ENCODE results near the gene MKX.

MKX gene

GRCh38 chr10:27745732-27746396, at the start of gene MKX:
TSS of gene MKX (minus strand) at chr10:27745819. CDS start at chr10:27743415, 2,404 bp downstream.
- peak; percentile 74 for DNase-seq

GRCh38 chr10:27794157-27794556, 48.5 kb upstream of the MKX start:
- DNase-seq, result no peak

- no peak for DNase-seq
Measured at GRCh38 chr10:27792216-27792615, 46.6 kb upstream of the MKX start.

GRCh38 chr10:27784272-27784671, 38.7 kb upstream of the MKX start:
- no peak for DNase-seq

- no peak for DNase-seq
Measured at GRCh38 chr10:27783660-27784059, 38.0 kb upstream of the MKX start.

GRCh38 chr10:27779462-27780015, 33.9 kb upstream of the MKX start:
- no peak for DNase-seq

GRCh38 chr10:27774831-27775230, 29.2 kb upstream of the MKX start:
- no peak for DNase-seq

GRCh38 chr10:27771231-27771630, 25.6 kb upstream of the MKX start:
- no peak for DNase-seq

GRCh38 chr10:27770181-27770580, 24.6 kb upstream of the MKX start:
- no peak for DNase-seq

GRCh38 chr10:27760867-27761266, 15.2 kb upstream of the MKX start:
- no peak for DNase-seq

- DNase-seq, result no peak
Measured at GRCh38 chr10:27759483-27760272, 14.1 kb upstream of the MKX start.

GRCh38 chr10:27752673-27753237, 7.1 kb upstream of the MKX start:
- DNase-seq, result no peak

- no peak for DNase-seq
Measured at GRCh38 chr10:27748601-27749000, 3.0 kb upstream of the MKX start.

- no peak for DNase-seq
Measured at GRCh38 chr10:27747096-27747451, 1.5 kb upstream of the MKX start.

- no peak for DNase-seq
Measured at GRCh38 chr10:27746397-27747095, 927 bp upstream of the MKX start.

GRCh38 chr10:27744802-27745731, 552 bp downstream of the MKX start:
- DNase-seq, result no peak

GRCh38 chr10:27743877-27744801, 1.5 kb downstream of the MKX start:
- peak; percentile 48 for DNase-seq

GRCh38 chr10:27743012-27743876, 2.4 kb downstream of the MKX start:
- no peak for DNase-seq

GRCh38 chr10:27742195-27743011, 3.2 kb downstream of the MKX start:
- DNase-seq, result peak; percentile 78
